Heart left ventricle (tissue), 16 donors: ENCODE data around the gene SNRNP70. TPM values are rescaled to one million over a fixed set of nuclear protein-coding genes. Genes with fewer than 3 reads are reported as not detected.

Experiments used
- ATAC-seq, 4 donors: fragments of 200-7000 bp; cut with Tn5 transposase; one replicate each; pipeline ENCODE4 v1.9.1; 2020 to 2022; ENCODE audit warnings: moderate library complexity in 4 of 4, mild to moderate bottlenecking in 3 of 4, moderate number of reproducible peaks in 1 of 4
- DNase-seq, 5 donors: peaks; one replicate each; pipeline ENCODE4 v3.0.0-alpha.2; 2020
- H3K27ac ChIP-seq, 12 donors: fragments of 200-600 bp; sonication (generic) in 4 of 12; one replicate each; pipeline versions ENCODE4 v1.5.0 to v1.8.0; 2016 to 2022; ENCODE audit warnings: mild to moderate bottlenecking in 2 of 12
- H3K27me3 ChIP-seq, 9 donors: fragments of 200-600 bp; sonication (generic) in 2 of 9; one replicate each; pipeline versions ENCODE4 v1.5.1 to v1.8.0; 2016 to 2022; ENCODE audit warnings: mild to moderate bottlenecking in 3 of 9
- H3K36me3 ChIP-seq, 9 donors: fragments of 200-600 bp; sonication (generic) in 2 of 9; one replicate each; pipeline versions ENCODE4 v1.5.0 to v1.8.0; 2018 to 2022; ENCODE audit warnings: mild to moderate bottlenecking in 2 of 9
- H3K4me1 ChIP-seq, 12 donors: fragments of 200-600 bp; sonication (generic) in 4 of 12; one replicate each; pipeline versions ENCODE4 v1.5.0 to v1.8.0; 2016 to 2022; ENCODE audit warnings: mild to moderate bottlenecking in 3 of 12
- H3K4me3 ChIP-seq, 12 donors: fragments of 200-600 bp; sonication (generic) in 4 of 12; one replicate each; pipeline versions ENCODE4 v1.5.0 to v1.8.0; 2017 to 2022; ENCODE audit warnings: mild to moderate bottlenecking in 9 of 12, moderate library complexity in 4 of 12
- H3K9me3 ChIP-seq, 12 donors: fragments of 200-600 bp; sonication (generic) in 4 of 12; one replicate each; pipeline versions ENCODE4 v1.5.0 to v1.8.0; 2016 to 2022; ENCODE audit warnings: mild to moderate bottlenecking in 1 of 12
- POLR2A ChIP-seq, 2 donors: fragments of 450-650 bp; IDR thresholded peaks; one replicate each; pipeline ENCODE4 v1.6.1; 2017; ENCODE audit warnings: antibody characterized with exemption in 2 of 2, mild to moderate bottlenecking in 2 of 2, moderate library complexity in 2 of 2
- WGBS, 4 donors: extraction: QIAGEN DNeasy Blood & Tissue Kit in 2 of 4; methylation state at CpG; one replicate each; pipeline versions ENCODE4 v1.1.5 to v1.1.7; 2013 to 2018; 5-methylcytosine and 5-hydroxymethylcytosine counted together
- intact Hi-C, 10 donors: fragments of 100-400 bp; cut with DNase I; formaldehyde crosslinking; loops; one replicate each; pipeline versions ENCODE4 v1.11.1 to v1.14.2; 2022
- polyA plus RNA-seq, 2 donors: library from polyadenylated mRNA; stranded (reverse); fragments of 200-250 nt; gene quantifications; one replicate each; pipeline ENCODE4 v1.2.3, GENCODE V29; 2013
- total RNA-seq, 9 donors: library from RNA; depleted of rRNA in 2 of 9; stranded (reverse); fragments of >200 nt in 2 of 9; fragmentation: NEBNext Ultra II Directional in 3 of 9; extraction: Animal tissue kit (Norgen Biotek cat#: 25700) in 3 of 9; gene quantifications; one replicate each; pipeline versions ENCODE4 v1.1.0 to v1.2.4, GENCODE V29; 2016 to 2023
- TF ChIP-seq, protein P1 (sequence below), 12 donors: fragments of 200-600 bp; sonication (generic) in 4 of 12; IDR thresholded peaks; one replicate each; pipeline versions ENCODE4 v1.5.0 to v1.8.0; 2018 to 2022; ENCODE audit warnings: antibody characterized with exemption in 12 of 12, mild to moderate bottlenecking in 5 of 12
- donor health status: ischemic (EF 13 %, LVEDD 7.1; RV severe dilation, severe dysfunction).
- donor health status: healthy with polysubstance abuse.
- donor health status: DM: no; HTN: yes; CAD: no.
- donor health status: DM: no; HTN: no; CAD: no.
- donor health status: ischemic (EF 25% LVEDD 6.9; RV normal size, moderate dysfunction).
- donor health status: ischemic (EF 25% LVEDD 5.7; RV mildly dilated, moderate dysfunction).
- donor health status: healthy.
- donor health status: DM: yes; HTN: yes; CAD: no.
- donor health status: ischemic (EF 35%, LVEDD 5.7; RV mildly dilated, moderate dysfunction).
- donor health status: nonischemic (EF 11% LVEDD 7.7; RV severe dilation, severe dysfunction).
- donor health status: DM: yes; HTN: yes; CAD: no.
- donor health status: PGD.
- donor health status: ischemic (EF 29% LVEDD 5.4; RV normal size, mild dysfunction).
- donor health status: nonischemic (EF 23%, LVEDD 6.1; RV moderate dilation, normal function).

Gene SNRNP70
- total and polyA plus RNA-seq, 11 donors = 61.6 to 163 (median 96.6) TPM

DNA sequence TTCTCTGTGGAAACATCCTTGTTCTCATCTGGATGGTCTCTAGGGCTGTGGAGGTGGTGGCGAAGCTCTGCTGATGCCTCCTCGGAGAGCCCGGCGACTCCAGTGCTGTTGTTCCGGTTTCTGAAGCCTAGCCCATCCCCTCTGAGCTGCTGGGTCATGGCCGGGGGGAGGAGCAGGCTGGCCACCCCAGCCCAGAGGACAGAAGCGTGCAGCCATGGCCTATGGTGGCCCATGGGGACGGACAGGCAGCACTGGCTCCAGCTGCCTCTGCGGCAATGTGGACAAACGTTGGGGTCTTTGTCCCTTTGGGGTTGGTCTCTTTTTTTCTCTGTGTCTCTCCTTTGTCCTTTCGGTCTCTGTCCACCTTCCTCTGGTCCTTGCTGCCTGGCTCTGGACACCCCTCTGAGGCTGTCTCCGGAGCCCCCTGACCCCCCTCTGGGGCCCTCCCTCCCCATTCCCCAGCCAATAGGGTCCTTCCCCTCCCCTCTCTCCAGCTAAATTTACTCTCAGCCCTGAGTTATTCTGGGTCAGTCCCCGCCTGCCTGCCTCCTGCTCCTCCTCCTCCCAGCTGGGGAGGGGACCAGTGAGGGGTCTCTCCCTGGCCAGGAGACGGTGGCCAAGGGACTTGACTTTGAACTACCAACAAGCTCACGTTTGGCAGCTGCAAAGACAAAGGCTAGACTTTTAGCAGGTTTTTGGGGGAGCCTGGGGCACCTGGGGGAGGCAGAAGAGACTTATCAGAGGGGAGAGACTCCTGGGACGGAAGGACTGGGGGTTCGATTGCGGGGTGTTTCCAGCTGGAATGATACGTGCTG is 70.0 kb downstream of the SNRNP70 start, which contains the start of gene HRC:
Gene HRC (minus strand): TSS at position 392 of the 815 bp plus-strand sequence. CDS start 159 bp downstream, at position 233.
- H3K27ac ChIP-seq = peak within 1 kb of the TSS; percentile 82 to 100 (median 95)
- H3K4me3 ChIP-seq = peak within 1 kb of the TSS; percentile 22 to 92 (median 69)
- intact Hi-C loops = loop anchor here in 2 of 10 donors (5.0 to 10.0 kb wide), 3 partner anchors 42 to 280 kb away; partner anchors contain the start of genes PPP1R15A (in 1 of the 2) and SNRNP70 (in 1 of the 2)
- DNase-seq (peak; percentile 84 to 86 (median 85)), ATAC-seq (peak; percentile 70 to 79 (median 76))
- H3K4me1 ChIP-seq = peaks cover 0 to 47% (median 28%) of the 10 kb centered on the region in 12 donors
- WGBS, 4 donors = 20 to 42% (median 35%) methylated on average over 18 to 19 of the region's 19 CpGs
- TF ChIP-seq, protein P1, sequence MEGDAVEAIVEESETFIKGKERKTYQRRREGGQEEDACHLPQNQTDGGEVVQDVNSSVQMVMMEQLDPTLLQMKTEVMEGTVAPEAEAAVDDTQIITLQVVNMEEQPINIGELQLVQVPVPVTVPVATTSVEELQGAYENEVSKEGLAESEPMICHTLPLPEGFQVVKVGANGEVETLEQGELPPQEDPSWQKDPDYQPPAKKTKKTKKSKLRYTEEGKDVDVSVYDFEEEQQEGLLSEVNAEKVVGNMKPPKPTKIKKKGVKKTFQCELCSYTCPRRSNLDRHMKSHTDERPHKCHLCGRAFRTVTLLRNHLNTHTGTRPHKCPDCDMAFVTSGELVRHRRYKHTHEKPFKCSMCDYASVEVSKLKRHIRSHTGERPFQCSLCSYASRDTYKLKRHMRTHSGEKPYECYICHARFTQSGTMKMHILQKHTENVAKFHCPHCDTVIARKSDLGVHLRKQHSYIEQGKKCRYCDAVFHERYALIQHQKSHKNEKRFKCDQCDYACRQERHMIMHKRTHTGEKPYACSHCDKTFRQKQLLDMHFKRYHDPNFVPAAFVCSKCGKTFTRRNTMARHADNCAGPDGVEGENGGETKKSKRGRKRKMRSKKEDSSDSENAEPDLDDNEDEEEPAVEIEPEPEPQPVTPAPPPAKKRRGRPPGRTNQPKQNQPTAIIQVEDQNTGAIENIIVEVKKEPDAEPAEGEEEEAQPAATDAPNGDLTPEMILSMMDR (IDR thresholded peaks at IDR 0.05) = no peak
- peak; percentile 20 to 76 for TF ChIP-seq POLR2A (IDR thresholded peaks at IDR 0.05)
- H3K27me3 ChIP-seq = peaks cover 0 to 8% (median 0%) of the 10 kb centered on the region in 9 donors
- H3K9me3 ChIP-seq = no peaks in the 10 kb centered on the region
- H3K36me3 ChIP-seq = peaks cover 0 to 6% (median 0%) of the 10 kb centered on the region in 9 donors

GRCh38 chr19:49155820-49156346 is 70.6 kb downstream of the SNRNP70 start:
- DNase-seq = peak; percentile 56 to 82 (median 78)
- Histone ChIP-seq H3K9me3 (no peaks in the 10 kb centered on the region), H3K4me1 (peaks cover 0 to 48% (median 23%) of the 10 kb centered on the region in 12 donors), H3K27ac (peak overlapping the region; percentile 82 to 100 (median 95)), H3K27me3 (peaks cover 0 to 3% (median 0%) of the 10 kb centered on the region in 9 donors), H3K36me3 (peaks cover 0 to 6% (median 0%) of the 10 kb centered on the region in 9 donors), H3K4me3 (peak overlapping the region in 11 of 12 donors; percentile 40 to 92 (median 70))
- WGBS, 4 donors = 33 to 37% (median 34%) methylated on average over 4 of the region's 4 CpGs
- intact Hi-C loops = loop anchor here in 2 of 10 donors (5.0 to 10.0 kb wide), 3 partner anchors 41 to 281 kb away; partner anchors contain the start of genes PPP1R15A (in 1 of the 2) and SNRNP70 (in 1 of the 2)
- ATAC-seq = peak; percentile 62 to 76 (median 69)
- TF ChIP-seq POLR2A (IDR thresholded peaks at IDR 0.05) = peak in 1 of 2 donors; percentile 72
- TF ChIP-seq, protein P1 (IDR thresholded peaks at IDR 0.05) = no peak

GRCh38 chr19:49157445-49158224 is 72.4 kb downstream of the SNRNP70 start, which contains the start of gene TRPM4:
Gene TRPM4 (plus strand): TSS chr19:49157792. CDS start chr19:49157867, 75 bp downstream.
- Histone ChIP-seq H3K4me3 (peak within 1 kb of the TSS; percentile 78 to 99 (median 90)), H3K27ac (peak within 1 kb of the TSS; percentile 89 to 100 (median 96)), H3K4me1 (peaks cover 0 to 40% (median 16%) of the 10 kb centered on the region in 12 donors), H3K9me3 (no peaks in the 10 kb centered on the region), H3K27me3 (no peaks in the 10 kb centered on the region), H3K36me3 (peaks cover 0 to 14% (median 0%) of the 10 kb centered on the region in 9 donors)
- DNase-seq (peak; percentile 95 to 97 (median 96)), ATAC-seq (peak; percentile 64 to 80 (median 79))
- 1% methylated on average over 23 to 41 of the region's 41 CpGs for WGBS, 4 donors
- intact Hi-C loops = loop anchor here in 2 of 10 donors (5.0 to 10.0 kb wide), 3 partner anchors 40 to 283 kb away; partner anchors contain the start of genes PPP1R15A (in 1 of the 2) and SNRNP70 (in 1 of the 2)
- TF ChIP-seq, protein P1 (IDR thresholded peaks at IDR 0.05) = no peak
- TF ChIP-seq POLR2A (IDR thresholded peaks at IDR 0.05) = peak; percentile 6 to 92

Other genes starting within 250 kb of the SNRNP70 start
- gene HSD17B14, start 249.0 kb upstream of the SNRNP70 start, total RNA-seq = 1 to 10 TPM in 8 of 9 donors, not detected in 1; 1.2 to 5.4 (median 3.3) TPM
- 1 to 10 TPM; 1.6 to 2.7 TPM for gene HSD17B14, start 249.0 kb upstream of the SNRNP70 start, polyA plus RNA-seq
- 10 to 100 TPM in 8 of 9 donors, 1 to 10 TPM in 1; 7.5 to 66.9 (median 24.8) TPM for gene PLEKHA4, start 216.8 kb upstream of the SNRNP70 start, total RNA-seq
- gene PLEKHA4, start 216.8 kb upstream of the SNRNP70 start, polyA plus RNA-seq = 10 to 100 TPM; 28.6 to 32.0 TPM
- 10 to 100 TPM; 51.7 to 88.2 (median 62.6) TPM for gene PPP1R15A, start 213.0 kb upstream of the SNRNP70 start, total RNA-seq
- gene PPP1R15A, start 213.0 kb upstream of the SNRNP70 start, polyA plus RNA-seq = 100 to 1,000 TPM in 1 of 2 donors, 10 to 100 TPM in 1; 86.6 to 181 TPM
- 1 to 10 TPM in 1 of 9 donors, under 1 TPM in 5, not detected in 3; 0.21 to 1.1 (median 0.32) TPM for gene TULP2, start 186.7 kb upstream of the SNRNP70 start, total RNA-seq
- under 1 TPM in 1 of 2 donors, not detected in 1; 0.26 TPM for gene TULP2, start 186.7 kb upstream of the SNRNP70 start, polyA plus RNA-seq
- 100 to 1,000 TPM; 200 to 428 (median 286) TPM for gene NUCB1, start 185.1 kb upstream of the SNRNP70 start, total RNA-seq
- 100 to 1,000 TPM; 179 to 384 TPM for gene NUCB1, start 185.1 kb upstream of the SNRNP70 start, polyA plus RNA-seq
- gene DHDH, start 151.8 kb upstream of the SNRNP70 start, total RNA-seq = under 1 TPM in 1 of 9 donors, not detected in 8; 0.49 TPM
- under 1 TPM in 1 of 2 donors, not detected in 1; 0.15 TPM for gene DHDH, start 151.8 kb upstream of the SNRNP70 start, polyA plus RNA-seq
- 10 to 100 TPM; 17.9 to 68.4 (median 23.1) TPM for gene BAX, start 130.6 kb upstream of the SNRNP70 start, total RNA-seq
- 10 to 100 TPM; 21.1 to 34.4 TPM for gene BAX, start 130.6 kb upstream of the SNRNP70 start, polyA plus RNA-seq
- 1,000 to 10,000 TPM in 4 of 9 donors, 100 to 1,000 TPM in 5; 484 to 6,770 (median 857) TPM for gene FTL, start 120.1 kb upstream of the SNRNP70 start, total RNA-seq
- gene FTL, start 120.1 kb upstream of the SNRNP70 start, polyA plus RNA-seq = 1,000 to 10,000 TPM in 1 of 2 donors, 100 to 1,000 TPM in 1; 836 to 1,542 TPM
- 100 to 1,000 TPM; 125 to 264 (median 173) TPM for gene GYS1, start 92.1 kb upstream of the SNRNP70 start, total RNA-seq
- 100 to 1,000 TPM; 114 to 154 TPM for gene GYS1, start 92.1 kb upstream of the SNRNP70 start, polyA plus RNA-seq
- 10 to 100 TPM; 41.4 to 93.9 (median 50.9) TPM for gene RUVBL2, start 91.6 kb upstream of the SNRNP70 start, total RNA-seq
- 100 to 1,000 TPM in 1 of 2 donors, 10 to 100 TPM in 1; 68.0 to 109 TPM for gene RUVBL2, start 91.6 kb upstream of the SNRNP70 start, polyA plus RNA-seq
- gene LHB, start 68.4 kb upstream of the SNRNP70 start, total RNA-seq = not detected
- gene LHB, start 68.4 kb upstream of the SNRNP70 start, polyA plus RNA-seq = not detected
- not detected for gene CGB3, start 61.1 kb upstream of the SNRNP70 start, total RNA-seq
- not detected for gene CGB3, start 61.1 kb upstream of the SNRNP70 start, polyA plus RNA-seq
- not detected for gene CGB2, start 53.6 kb upstream of the SNRNP70 start, total RNA-seq
- not detected for gene CGB2, start 53.6 kb upstream of the SNRNP70 start, polyA plus RNA-seq
- not detected for gene CGB1, start 48.6 kb upstream of the SNRNP70 start, total RNA-seq
- gene CGB1, start 48.6 kb upstream of the SNRNP70 start, polyA plus RNA-seq = not detected
- gene CGB5, start 41.6 kb upstream of the SNRNP70 start, total RNA-seq = not detected
- not detected for gene CGB5, start 41.6 kb upstream of the SNRNP70 start, polyA plus RNA-seq
- not detected for gene CGB8, start 36.3 kb upstream of the SNRNP70 start, total RNA-seq
- not detected for gene CGB8, start 36.3 kb upstream of the SNRNP70 start, polyA plus RNA-seq
- under 1 TPM in 1 of 9 donors, not detected in 8; 0.27 TPM for gene CGB7, start 27.7 kb upstream of the SNRNP70 start, total RNA-seq
- gene CGB7, start 27.7 kb upstream of the SNRNP70 start, polyA plus RNA-seq = under 1 TPM; 0.08 TPM
- not detected for gene NTF4, start 20.6 kb upstream of the SNRNP70 start, total RNA-seq
- under 1 TPM in 1 of 2 donors, not detected in 1; 0.76 TPM for gene NTF4, start 20.6 kb upstream of the SNRNP70 start, polyA plus RNA-seq
- 1 to 10 TPM in 2 of 9 donors, under 1 TPM in 7; 0.12 to 1.6 (median 0.36) TPM for gene KCNA7, start 12.8 kb upstream of the SNRNP70 start, total RNA-seq
- gene KCNA7, start 12.8 kb upstream of the SNRNP70 start, polyA plus RNA-seq = 1 to 10 TPM in 1 of 2 donors, under 1 TPM in 1; 0.07 to 2.2 TPM
- gene LIN7B, start 28.9 kb downstream of the SNRNP70 start, total RNA-seq = 10 to 100 TPM; 13.4 to 55.8 (median 22.6) TPM
- 10 to 100 TPM; 12.6 to 40.5 TPM for gene LIN7B, start 28.9 kb downstream of the SNRNP70 start, polyA plus RNA-seq
- 1 to 10 TPM in 6 of 9 donors, under 1 TPM in 3; 0.69 to 3.1 (median 1.3) TPM for gene C19orf73, start 33.7 kb downstream of the SNRNP70 start, total RNA-seq
- gene C19orf73, start 33.7 kb downstream of the SNRNP70 start, polyA plus RNA-seq = 1 to 10 TPM; 1.4 to 3.8 TPM
- 1 to 10 TPM; 2.7 to 7.7 (median 5.1) TPM for gene PPFIA3, start 34.1 kb downstream of the SNRNP70 start, total RNA-seq
- gene PPFIA3, start 34.1 kb downstream of the SNRNP70 start, polyA plus RNA-seq = 10 to 100 TPM in 1 of 2 donors, 1 to 10 TPM in 1; 7.4 to 12.8 TPM
- 1,000 to 10,000 TPM in 4 of 9 donors, 100 to 1,000 TPM in 5; 544 to 1,953 (median 875) TPM for gene HRC, start 69.9 kb downstream of the SNRNP70 start, total RNA-seq
- gene HRC, start 69.9 kb downstream of the SNRNP70 start, polyA plus RNA-seq = 100 to 1,000 TPM; 267 to 867 TPM
- 10 to 100 TPM; 19.3 to 34.5 (median 25.8) TPM for gene TRPM4, start 72.3 kb downstream of the SNRNP70 start, total RNA-seq
- gene TRPM4, start 72.3 kb downstream of the SNRNP70 start, polyA plus RNA-seq = 10 to 100 TPM; 16.8 to 45.3 TPM
- 1 to 10 TPM in 1 of 9 donors, under 1 TPM in 8; 0.27 to 1.3 (median 0.40) TPM for gene SLC6A16, start 239.7 kb downstream of the SNRNP70 start, total RNA-seq
- under 1 TPM; 0.33 to 0.53 TPM for gene SLC6A16, start 239.7 kb downstream of the SNRNP70 start, polyA plus RNA-seq
- gene CD37, start 250.0 kb downstream of the SNRNP70 start, total RNA-seq = 10 to 100 TPM in 2 of 9 donors, 1 to 10 TPM in 7; 1.4 to 45.2 (median 4.2) TPM
- 1 to 10 TPM; 3.3 to 3.9 TPM for gene CD37, start 250.0 kb downstream of the SNRNP70 start, polyA plus RNA-seq